ENCODE measurements around the gene IL21R.
"Not testable (repeated sequence)": the region's sequence is repeated elsewhere in the genome, so short reads cannot be mapped to it uniquely, and the experiment has no call there.

Gene IL21R

DNA sequence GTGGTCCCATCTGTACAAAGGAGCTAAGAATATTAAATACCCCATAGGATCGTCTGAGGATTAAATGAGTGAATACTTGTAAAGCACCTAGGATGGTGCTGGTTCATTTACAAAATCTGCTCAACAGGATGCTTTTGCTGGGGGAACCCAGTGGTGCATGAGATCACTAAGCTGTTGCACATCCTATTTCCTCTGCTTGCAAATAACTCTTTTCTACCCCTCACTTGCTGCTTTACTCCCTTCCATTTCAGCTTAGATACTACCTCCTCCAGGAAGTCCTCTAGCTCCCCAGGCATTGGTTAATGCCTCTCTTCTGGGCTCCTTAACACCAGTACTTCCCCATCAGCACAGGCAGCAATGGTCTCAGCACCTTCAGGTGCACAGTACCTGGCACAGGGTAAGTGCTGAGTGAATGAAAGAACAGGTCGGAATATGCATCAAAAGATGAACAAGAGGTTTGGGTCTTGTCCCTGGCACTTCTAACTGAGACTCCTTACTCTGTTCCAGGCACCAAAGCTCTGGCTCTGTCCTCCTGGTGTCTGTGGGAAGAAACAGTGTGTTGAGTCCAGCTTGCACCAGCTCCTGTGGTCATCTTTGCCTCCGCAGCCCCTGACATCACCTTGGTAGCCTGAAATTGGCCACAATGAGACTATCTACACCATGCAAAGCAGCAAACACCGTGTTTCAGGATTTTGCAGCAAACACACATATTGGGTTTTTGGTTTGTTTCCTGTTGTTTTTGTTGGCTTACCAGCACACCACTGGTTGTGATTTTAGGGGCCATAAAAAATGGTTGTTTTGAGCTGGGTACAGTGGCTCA is 24.1 kb upstream of the IL21R start:
- DNase-seq: no peak

DNA sequence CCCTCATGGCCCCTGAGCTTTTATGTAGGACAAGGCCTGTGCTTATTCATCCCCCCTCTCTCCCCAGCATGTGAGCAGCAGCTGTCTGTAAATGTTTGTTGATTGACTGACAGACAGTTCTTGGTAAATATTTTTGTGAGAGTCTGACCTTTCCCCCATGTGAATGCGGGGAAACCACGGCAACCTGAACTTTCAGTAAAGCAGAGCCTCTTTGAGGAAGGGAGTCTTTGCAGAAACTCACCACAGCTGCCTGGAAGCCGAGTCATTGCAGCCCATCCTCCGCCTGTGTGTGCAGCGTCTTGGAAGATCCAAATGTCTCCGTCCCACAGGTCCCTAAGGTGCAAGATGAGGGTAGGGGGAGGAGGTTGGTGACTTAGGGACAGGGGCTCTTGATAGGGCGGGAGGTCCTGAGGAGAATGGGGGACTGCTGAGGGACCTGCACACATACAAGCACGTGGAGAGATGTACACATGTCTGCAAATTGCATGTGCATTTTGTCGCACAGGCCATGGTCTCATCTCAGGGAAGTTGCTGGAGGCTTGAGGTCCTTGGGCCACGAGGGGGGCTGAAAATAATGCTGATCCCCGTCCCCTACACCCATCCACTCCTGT is 23.0 kb upstream of the IL21R start:
- DNase-seq: no peak

DNA sequence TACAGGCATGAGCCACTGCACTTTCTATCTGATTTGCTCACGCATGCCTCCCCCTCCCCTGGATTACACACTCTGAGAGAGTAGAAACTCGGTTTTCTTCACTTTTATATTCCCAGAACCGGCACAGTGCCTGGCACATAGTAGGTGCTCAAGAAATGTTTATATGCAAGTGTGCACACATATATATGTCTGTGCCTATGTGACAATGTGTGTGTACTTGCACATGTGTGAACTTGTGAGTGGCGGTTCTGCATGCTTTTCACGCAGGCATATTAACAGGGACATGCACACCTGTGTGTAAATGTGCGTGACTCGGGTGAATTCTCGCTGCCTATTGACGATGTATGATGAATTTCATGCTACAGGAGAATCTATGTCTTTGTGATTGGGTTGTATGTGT is 22.1 kb upstream of the IL21R start:
- no peak for DNase-seq

DNA sequence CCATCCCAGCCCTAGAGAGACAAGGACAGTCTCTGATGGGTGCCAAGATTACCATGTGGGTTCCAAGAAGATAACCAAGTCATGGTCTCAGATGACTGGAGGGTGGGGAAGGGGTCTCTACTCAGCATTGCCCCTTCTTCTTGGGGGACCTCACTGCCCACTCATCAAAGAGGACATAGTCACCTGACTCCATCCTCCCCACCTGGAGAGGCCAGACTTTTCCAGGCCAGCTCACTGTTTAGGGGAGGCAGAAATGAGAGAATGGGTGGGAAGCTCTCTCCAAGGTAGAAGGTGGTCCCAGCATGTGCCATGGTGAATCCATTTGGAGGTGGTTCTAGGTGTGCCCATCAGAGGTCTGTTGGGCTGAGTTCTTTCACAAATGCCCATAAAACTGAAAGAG is 20.7 kb upstream of the IL21R start:
- no peak for DNase-seq

DNA sequence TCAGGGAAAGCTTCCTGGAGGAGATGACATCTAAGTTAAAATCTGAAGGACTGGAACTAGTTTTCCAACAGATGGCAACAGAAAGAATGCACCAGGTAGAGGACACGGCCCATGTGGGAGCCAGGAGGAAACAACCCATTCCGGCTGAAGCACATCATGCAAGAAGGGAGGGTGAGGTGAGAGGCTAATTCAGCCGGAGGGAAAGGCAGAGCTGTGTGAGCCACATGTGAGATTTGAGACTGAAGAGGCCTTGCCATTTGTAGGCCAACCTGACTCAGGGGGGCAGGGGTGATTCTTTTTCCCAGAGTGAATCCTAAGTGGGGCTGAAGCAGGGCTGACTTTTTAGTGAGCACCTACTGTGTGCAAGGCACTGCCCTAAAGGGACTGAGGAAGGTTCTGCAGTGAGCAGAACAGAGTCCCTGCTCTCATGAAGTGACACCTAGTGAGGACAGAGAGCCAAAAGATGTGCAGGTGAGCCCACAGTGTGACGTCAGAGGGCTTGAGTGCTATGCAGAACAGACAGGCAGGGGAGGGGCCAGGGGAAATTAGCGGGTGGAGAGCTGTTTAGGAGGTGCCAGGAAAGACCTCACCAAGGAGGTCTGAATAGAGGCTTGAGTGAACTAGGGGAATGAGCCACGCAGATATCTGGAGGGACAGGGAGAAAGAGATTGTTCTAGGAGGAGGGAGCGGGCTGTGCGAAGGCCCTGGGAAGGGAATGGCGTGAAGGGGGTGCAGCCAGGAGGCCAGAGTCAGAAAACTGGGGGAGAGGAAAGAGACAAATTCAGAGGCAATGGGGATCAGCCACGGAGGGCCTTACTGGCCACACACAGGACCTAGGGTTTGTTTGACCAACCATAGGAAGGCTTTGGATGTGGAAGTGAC is 19.8 kb upstream of the IL21R start:
- DNase-seq: no peak

DNA sequence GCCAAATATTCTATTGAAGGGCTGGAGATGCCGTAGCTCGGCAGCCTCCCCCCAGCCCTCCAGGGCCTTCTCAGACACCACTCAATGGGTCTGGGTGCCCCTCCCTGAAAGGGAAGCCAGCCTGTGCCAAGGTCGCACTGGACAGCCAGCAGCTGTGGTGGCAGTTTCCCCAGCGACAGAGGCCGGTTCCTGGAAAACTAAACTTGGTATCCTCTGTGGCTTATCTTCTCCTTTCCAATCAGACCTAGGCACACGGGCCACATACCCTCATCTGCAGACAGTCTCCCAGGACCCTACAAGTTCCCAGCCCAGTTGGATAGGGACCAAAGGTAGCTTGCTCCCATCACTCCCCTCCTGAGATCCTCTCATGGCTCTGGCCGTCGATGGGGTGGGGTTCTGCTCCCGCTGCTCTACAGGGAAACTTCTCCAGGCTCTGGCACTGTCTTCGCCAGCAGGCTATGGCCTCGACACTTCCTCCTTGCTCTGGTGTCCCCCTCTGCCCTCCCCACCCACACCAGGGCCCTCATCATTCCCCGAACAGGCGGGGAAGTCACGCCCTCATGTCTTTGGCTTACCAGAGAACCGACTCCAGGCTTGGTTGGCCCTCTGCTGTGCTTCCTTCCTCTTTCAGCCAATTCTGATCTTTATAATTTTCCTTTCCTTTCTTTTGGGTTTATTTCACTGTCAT is 18.3 kb upstream of the IL21R start:
- DNase-seq: no peak

DNA sequence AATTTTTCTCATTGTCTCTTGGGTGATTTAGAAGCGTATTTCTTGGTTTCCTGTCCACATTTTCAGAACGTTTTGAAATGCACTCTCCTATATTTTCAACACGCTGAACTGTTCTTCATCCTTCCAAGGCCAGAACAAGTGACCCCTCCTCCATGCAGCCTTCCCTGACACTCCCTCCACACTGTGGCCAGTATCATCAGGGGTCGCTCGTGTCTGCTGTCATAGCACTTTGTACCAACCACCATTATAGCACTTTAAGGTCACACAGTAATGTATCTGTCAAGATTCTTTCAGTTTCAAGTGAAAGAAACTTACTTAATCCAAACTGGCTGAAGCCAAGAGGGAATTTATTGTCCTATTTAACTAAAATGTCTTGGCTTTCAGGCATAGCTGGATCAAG is 17.5 kb upstream of the IL21R start:
- DNase-seq: no peak

DNA sequence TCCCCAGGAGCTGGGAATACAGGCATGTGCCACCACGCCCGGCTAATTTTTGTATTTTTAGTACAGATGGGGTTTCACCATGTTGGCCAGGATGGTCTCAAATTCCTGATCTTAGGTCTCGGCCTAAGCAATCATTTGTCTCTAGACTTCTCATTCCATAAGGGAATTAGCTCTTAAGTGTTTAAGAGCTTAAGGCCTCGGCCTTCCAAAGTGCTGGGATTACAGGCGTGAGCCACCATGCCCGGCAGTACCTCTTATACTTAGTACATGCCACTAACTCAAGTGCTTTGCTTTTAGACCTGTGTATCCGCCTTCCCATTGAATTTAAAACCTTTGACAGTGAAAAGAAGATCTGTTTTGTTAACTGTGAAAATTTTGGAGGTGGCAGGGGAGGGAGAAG is 16.6 kb upstream of the IL21R start:
- no peak for DNase-seq

DNA sequence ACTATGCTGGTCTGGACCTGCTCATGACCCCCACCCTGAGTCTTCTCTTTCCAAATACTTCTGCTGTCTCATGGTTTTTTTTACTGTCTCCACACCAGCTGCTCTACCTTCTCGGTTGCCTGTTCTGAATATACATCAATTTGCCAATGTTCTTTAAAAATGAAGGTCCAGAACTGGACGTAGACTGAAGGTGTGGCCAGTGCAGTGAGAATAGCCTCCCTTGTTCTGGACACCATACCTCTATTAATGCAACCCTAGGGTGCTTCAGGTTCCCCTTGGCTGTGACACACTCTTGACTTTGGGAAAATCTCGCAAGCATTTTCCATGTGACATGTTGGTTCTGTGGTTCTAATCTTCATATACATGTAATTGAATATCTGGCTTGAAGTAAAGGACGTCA is 15.3 kb upstream of the IL21R start:
- DNase-seq: no peak

DNA sequence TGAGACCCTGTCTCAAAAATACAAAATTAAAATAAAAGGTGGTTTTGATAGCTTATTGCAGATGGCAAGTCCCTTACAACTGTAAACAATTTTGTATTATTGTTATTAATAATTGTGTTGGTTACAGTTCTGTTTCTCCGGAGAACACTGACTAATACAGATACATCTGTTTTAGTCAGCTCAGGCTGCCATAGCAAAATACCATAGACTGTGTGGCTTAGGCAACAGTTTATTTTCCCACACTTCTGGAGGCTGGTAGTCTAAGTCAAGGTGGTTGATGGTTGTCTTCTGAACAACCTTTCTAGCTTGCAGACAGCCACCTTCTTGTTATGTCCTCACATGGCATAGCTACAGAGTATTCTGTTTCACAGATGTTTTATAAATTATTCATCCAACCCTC is 14.2 kb upstream of the IL21R start:
- DNase-seq: no peak

DNA sequence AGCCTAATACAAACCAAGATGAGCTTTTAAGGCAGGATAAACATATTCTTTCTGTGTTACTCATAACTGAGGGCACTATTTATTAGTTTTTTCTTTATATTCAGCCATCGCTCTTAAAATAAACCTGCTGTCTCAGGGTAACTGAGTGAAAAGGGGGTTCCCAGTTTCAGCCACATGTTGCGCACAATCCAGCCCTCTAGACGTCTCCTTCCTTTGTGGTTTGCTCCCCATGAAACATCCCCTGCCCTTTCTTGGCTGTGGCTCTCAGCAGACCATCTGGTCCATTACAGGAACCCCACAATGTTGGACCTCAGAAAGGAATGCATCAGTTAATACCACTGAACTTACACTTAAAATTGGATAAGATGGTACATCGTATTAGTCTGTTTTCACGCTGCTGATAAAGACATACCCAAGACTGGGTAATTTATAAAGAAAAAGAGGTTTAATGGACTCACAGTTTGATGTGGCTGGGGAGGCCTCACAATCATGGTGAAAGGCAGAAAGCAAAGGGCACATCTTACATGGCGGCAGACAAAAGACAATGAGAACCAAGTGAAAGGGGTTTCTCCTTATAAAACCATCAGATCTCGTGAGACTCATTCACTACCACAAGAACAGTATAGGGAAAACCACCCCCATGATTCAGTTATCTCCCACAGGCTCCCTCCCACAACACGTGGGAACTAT is 12.6 kb upstream of the IL21R start:
- DNase-seq: no peak

DNA sequence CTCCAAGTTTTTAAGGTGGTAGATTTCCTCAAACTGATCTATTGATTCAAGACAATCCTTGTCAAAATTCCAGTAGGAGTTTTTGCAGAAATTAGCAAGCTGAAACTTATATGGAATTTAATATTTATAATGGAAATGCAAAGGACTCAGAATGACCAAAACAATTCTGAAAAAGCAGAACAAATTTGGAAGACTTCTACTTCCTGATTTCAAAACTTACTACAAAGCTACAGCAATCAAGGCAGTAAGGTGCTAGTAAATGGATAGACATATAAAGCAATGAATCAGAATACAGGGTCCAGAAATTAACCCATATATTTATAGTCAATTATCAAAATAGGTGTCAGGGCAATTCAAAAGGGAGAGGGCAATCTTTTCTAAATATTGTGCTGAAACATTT is 11.8 kb upstream of the IL21R start:
- no peak for DNase-seq

DNA sequence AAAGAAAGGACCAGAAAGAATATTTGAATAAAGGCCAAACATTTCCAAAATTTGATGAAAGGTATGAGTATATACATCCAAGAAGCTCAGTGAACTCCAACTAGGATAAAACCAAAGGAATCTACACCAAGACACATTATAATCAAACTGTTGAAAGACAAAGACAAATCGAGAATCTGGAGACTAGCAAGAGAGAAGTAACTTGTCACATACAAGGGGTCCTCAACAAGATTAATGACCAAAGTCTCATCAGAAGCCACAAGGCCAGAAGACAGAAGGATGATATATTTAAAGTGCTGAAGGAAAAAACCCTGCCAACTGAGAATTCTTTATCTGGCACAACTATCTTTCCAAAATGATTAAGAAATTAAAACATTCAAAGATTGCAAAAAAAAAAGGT is 9.3 kb upstream of the IL21R start:
- no peak for DNase-seq

DNA sequence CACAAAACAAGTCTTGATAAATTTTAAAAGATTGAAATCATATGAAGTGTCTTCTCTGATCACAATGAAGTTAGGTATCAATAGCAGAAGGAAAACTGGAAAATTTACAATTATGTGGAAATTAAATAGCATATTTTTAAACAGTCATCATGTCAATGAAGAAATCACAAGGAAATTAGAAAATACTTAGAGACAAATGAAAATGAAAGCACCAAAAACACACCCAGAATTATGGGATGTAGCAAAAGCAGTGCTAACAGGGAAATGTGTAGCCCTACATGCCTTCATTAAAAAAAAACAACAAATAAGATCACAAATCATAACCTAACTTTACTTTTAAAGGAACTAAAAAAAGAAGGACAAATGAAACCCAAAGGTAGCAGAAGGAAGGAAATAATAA is 7.5 kb upstream of the IL21R start:
- no peak for DNase-seq

DNA sequence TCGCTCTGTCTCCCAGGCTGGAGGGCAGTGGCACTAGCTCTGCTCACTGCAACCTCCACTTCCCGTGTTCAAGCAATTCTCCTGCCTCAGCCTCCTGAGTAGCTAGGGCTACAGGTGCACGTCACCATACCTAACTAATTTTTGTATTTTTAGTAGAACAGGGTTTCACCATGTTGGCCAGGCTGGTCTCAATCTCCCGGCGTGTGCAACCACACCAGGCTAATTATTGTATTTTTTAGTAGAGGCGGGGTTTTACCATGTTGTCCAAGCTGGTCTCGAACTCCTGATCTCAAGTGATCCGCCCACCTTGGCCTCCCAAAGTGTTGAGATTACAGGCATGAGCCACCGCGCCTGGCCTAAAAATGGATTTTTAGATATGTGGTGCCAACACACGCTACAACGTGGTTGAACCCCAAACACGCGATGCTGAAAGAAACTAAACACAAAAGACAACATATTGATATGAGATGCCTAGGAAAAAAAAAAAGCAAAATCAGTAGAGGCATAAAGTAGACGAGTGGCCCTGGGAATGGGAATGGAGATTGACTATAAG is 3.6 kb upstream of the IL21R start:
- DNase-seq: not testable (repeated sequence)

DNA sequence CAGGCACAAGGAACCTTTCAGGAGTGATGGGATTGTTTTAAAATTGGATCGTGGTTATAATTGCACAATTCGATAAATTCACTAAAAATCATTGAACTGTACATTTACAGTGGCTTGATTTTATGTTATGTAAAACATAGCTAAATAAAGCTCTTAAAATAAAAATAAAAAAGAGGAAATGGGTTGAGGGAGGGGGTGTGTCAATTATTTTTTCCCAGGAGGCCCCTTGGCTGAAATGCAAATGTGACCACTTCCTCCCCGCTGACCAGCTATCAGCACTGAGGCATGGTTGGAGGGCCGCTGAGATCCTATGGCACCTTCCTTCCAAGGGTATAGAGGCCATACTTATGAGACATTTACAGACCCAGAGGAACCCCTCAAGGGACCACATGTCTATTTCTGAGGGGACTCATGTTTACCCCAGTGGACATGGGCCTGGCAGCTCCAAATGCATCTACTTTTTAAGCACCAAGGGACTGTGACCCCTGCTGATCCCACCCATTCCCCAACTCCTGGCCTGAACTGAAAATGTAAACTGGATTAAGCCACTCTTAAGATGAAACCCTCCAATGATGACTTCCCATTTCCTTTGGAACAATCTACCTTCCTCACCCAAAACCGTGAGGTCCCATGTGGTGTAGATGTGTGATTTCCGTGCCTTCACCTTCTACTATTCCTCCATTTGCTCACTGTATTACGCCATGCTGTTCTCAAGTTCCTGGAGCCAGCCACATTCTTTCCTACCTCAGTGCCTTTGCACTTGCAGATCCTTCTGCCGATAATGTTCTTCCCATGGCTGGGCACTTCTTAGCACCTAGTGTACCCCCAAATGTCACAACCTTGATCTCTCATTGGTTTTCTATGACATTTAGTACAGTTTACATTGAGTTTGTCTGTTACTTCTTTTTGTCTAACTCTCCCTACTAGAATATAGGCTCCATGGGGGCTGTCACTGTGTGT is 2.8 kb upstream of the IL21R start:
- DNase-seq: no peak

DNA sequence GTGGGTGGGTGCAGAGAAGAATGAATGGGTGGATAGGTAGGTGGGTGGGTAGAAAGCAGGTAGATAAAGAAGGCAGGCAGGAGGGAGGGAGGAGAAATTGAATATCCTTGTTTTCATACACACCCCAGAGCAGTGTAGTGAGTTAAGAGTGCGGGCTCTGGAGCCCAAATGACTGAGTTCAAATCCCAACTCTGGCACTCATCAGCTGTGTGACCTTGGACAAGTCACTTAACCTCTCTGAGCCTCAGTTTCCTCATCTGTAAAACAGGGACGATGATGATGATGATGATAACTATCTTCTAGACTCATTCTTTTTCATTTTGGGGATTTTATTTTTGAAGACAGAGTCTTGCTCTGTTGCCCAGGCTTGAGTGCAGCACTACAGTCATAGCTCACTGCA is 2.0 kb upstream of the IL21R start:
- no peak for DNase-seq

DNA sequence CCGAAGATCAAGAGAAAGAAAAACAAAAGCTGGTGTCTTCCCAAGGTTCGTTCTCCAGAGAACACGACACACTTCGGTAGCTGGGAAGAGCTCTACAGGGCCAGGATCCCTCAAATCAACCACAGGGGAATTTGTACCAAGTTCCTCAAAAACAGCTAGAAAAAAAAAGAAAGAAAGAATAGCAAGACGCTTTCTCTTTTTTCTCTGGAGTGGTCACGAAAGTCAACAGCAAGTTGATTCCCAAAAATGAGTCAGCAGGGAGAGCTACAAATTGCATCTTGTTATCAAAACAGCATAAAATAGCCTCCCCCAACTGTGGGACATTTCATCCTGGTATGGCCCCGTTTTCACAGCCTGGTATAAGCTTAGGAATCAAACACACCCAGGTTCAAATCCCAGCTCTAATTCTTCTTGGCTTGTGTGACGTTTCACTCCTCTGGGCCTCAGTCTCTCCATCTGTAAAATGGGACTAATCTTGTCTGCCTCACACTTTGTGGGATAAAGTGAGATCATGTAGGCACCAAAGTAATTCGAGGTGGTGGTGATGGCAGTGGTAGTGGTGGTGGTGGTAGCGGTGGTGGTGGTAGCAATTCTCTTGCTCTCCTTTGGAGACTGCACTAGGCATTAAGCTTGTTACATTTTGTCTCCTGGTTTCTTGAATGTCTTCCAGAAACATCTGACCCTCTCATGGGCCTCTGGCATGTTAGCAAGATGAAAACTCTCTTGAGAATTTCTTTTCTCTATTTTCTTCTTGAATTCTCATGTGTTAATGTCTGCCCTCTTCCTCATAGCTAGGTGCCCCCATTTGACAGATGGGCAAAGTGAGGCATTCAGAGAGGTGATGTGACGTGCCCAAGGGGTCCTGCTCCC is 988 bp upstream of the IL21R start:
- DNase-seq: no peak

DNA sequence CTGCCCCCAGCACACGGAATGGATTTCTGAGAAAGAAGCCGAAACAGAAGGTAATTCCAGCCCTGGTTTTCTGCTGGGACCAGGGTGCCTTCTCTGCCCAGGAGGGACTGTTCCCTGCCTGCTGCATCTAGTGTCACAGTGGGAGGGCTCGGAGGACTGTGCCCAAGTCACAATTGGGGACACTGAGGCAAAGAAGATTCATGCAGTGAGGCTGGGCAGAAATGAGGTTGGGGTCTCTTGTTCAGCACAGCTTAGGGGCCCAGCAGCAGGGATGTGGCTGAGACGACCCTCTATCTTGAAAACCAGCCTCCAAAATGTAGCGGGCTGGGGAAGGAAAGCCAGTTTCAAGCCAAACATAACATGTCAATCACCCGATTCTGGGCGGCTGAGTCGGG is 592 bp downstream of the IL21R start:
- no peak for DNase-seq

DNA sequence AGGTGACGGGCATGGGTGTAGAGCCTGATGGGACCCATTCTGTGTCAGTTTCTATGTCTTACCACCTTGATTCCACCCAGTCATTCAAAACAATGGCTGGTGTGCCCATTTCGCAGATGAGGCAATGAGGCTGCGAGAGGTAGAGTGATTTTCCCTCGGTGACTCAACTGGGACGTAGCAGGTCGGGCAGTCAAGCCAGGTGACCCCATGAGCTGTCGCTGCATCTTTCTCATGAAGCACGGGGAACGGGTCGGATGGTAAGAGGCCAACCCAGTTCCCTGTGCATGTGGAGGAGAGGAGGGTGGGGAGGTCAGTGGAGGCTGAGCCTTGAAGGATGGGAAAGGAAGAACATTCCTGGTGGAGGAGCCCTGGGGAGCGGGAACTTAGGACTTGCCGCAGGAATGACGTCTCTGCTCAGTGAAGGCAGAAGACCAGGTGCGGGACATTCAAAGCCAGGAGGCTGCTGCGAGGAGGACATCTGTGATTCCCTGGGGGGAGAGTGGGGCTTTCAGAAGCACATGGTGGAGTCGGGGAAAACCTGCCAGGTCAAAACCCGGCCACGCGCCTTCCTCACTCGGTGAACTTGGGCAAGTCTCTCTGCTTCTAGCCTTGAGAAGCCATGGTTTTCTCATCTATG is 1.1 kb downstream of the IL21R start:
- DNase-seq: no peak
